HCT116 (cell line): ENCODE results near the gene RAI2. TPM values are rescaled to one million over a fixed set of nuclear protein-coding genes. Genes with fewer than 3 reads are reported as not detected.

Experiments used
- ATAC-seq: fragments of 200-7000 bp; cut with Tn5 transposase; 2 replicates; pipeline ENCODE4 v1.9.1; 2020; ENCODE audit warnings: mild to moderate bottlenecking, moderate library complexity
- BruUV-seq: library from RNA; stranded (reverse); fragments of 400-500 nt; replicated peaks from 2 replicates; lab custom pipeline; 2021; lab: Mats Ljungman, UMichigan
- CTCF ChIA-PET: fragments of 300-600 bp; sonication (Branson Sonifier 250); formaldehyde crosslinking; loops from one replicate; lab custom pipeline; 2021; ENCODE audit warnings: antibody characterized with exemption; lab: Charles Lee
- POLR2A ChIA-PET: fragments of 300-600, 350-600 bp; sonication (Branson Sonifier 250); formaldehyde crosslinking; loops from one replicate; lab custom pipeline; 2021; ENCODE audit warnings: antibody characterized with exemption; lab: Charles Lee
- RAD21 ChIA-PET, 2 experiments: fragments of 300-600 bp; sonication (Branson Sonifier 250); formaldehyde crosslinking; loops; one replicate each; lab custom pipeline; 2023; ENCODE audit warnings: low total read pairs in 2 of 2; ENCODE audit not compliant: uncharacterized antibody in 2 of 2, unreplicated experiment in 2 of 2, low non-redundant PET in 1 of 2; lab: Charles Lee
- DNase-seq: peaks from one replicate; pipeline ENCODE4 v3.0.0-alpha.2; 2010; ENCODE audit warnings: low read depth, low spot score
- H2AFZ ChIP-seq: fragments of 200-600 bp; shearing (Covaris generic), sonication (generic); 2 replicates; pipeline ENCODE4 v1.6.1; 2017; ENCODE audit warnings: low read depth, mixed run types, mixed read lengths, antibody characterized with exemption, low read length; ENCODE audit not compliant: poor library complexity, severe bottlenecking
- H3K27ac ChIP-seq: 2 replicates; pipeline ENCODE4 v1.5.1; 2012; ENCODE audit warnings: low read depth, low read length
- H3K27me3 ChIP-seq: fragments of 200-600 bp; sonication (generic); 2 replicates; pipeline ENCODE4 v1.6.1; 2016; ENCODE audit warnings: mixed run types, low read length, mixed read lengths; ENCODE audit not compliant: insufficient read depth
- H3K36me3 ChIP-seq, 2 experiments: fragments of 200-500 bp in 1 of 2; fragments of 200-600 bp in 1 of 2; sonication (Bioruptor generic) in 1 of 2; sonication (generic) in 1 of 2; 2 replicates each; pipeline versions ENCODE4 v1.5.1 to v1.6.1; 2014 to 2016; ENCODE audit warnings: low read length in 2 of 2, inconsistent platforms in 1 of 2, mixed read lengths in 1 of 2, mixed run types in 1 of 2; ENCODE audit not compliant: insufficient read depth in 2 of 2, control insufficient read depth in 1 of 2
- H3K4me1 ChIP-seq, 2 experiments: fragments of 200-600 bp in 1 of 2; sonication (generic) in 1 of 2; 2 replicates each; pipeline versions ENCODE4 v1.5.1 to v1.6.1; 2012 to 2017; ENCODE audit warnings: low read length in 2 of 2, inconsistent platforms in 1 of 2, mild to moderate bottlenecking in 1 of 2, mixed read lengths in 1 of 2, mixed run types in 1 of 2, moderate library complexity in 1 of 2; ENCODE audit not compliant: insufficient read depth in 2 of 2, control insufficient read depth in 1 of 2
- H3K4me2 ChIP-seq: fragments of 200-600 bp; sonication (generic); 2 replicates; pipeline ENCODE4 v1.6.1; 2017; ENCODE audit warnings: mixed run types, low read length, mixed read lengths
- H3K4me3 ChIP-seq, 2 experiments: fragments of 200-600 bp in 1 of 2; sonication (generic) in 1 of 2; replicated peaks in 1 of 2; 2 replicates each; pipeline ENCODE4 v1.5.1; 2011 to 2016; ENCODE audit warnings: low read length in 2 of 2, control low read depth in 1 of 2, low read depth in 1 of 2, mild to moderate bottlenecking in 1 of 2, mixed read lengths in 1 of 2, mixed run types in 1 of 2
- H3K79me2 ChIP-seq: fragments of 200-600 bp; sonication (generic); 2 replicates; pipeline ENCODE4 v1.6.1; 2017; ENCODE audit warnings: mild to moderate bottlenecking, mixed run types, low read length, moderate library complexity, mixed read lengths; ENCODE audit not compliant: insufficient read depth
- H3K9ac ChIP-seq: fragments of 200-600 bp; sonication (generic); 2 replicates; pipeline ENCODE4 v1.6.1; 2016; ENCODE audit warnings: low read length, mixed read lengths
- H3K9me2 ChIP-seq: fragments of 200-600 bp; sonication (generic), shearing (Covaris generic); 2 replicates; pipeline ENCODE4 v1.6.1; 2017; ENCODE audit warnings: mixed run types, mild to moderate bottlenecking, moderate library complexity; ENCODE audit not compliant: insufficient read depth
- H3K9me3 ChIP-seq, 2 experiments: fragments of 200-500 bp in 1 of 2; fragments of 200-600 bp in 1 of 2; sonication (Bioruptor generic) in 1 of 2; sonication (generic) in 1 of 2; 2 replicates each; pipeline ENCODE4 v1.6.1; 2014 to 2017; ENCODE audit warnings: low read length in 2 of 2, mixed read lengths in 2 of 2, inconsistent platforms in 1 of 2, low read depth in 1 of 2, mild to moderate bottlenecking in 1 of 2, mixed run types in 1 of 2, moderate library complexity in 1 of 2; ENCODE audit not compliant: control insufficient read depth in 1 of 2, insufficient read depth in 1 of 2
- H4K20me1 ChIP-seq: fragments of 200-600 bp; sonication (generic), shearing (Covaris generic); 2 replicates; pipeline ENCODE4 v1.6.1; 2017; ENCODE audit warnings: mixed run types, mild to moderate bottlenecking, moderate library complexity; ENCODE audit not compliant: insufficient read depth
- ELF1 ChIP-seq: IDR thresholded peaks from 2 replicates; pipeline ENCODE4 v1.6.1; 2012; ENCODE audit warnings: low read depth, borderline replicate concordance
- SIN3A ChIP-seq: IDR thresholded peaks from 2 replicates; pipeline ENCODE4 v1.6.1; 2012; ENCODE audit warnings: low read depth
- intact Hi-C: fragments of 100-400 bp; cut with micrococcal nuclease; formaldehyde crosslinking; loops from 2 replicates; pipeline ENCODE4 v1.10.0; 2022
- total RNA-seq: library from RNA; stranded (reverse); gene quantifications from one replicate; pipeline ENCODE4 v1.2.1, GENCODE V29; 2021; ENCODE audit not compliant: unreplicated experiment
- TF ChIP-seq, protein P1 (sequence below): IDR thresholded peaks from 2 replicates; pipeline ENCODE4 v1.6.1; 2012

RAI2 gene
- total RNA-seq, 1 experiment from 2014 or later: not detected

DNA sequence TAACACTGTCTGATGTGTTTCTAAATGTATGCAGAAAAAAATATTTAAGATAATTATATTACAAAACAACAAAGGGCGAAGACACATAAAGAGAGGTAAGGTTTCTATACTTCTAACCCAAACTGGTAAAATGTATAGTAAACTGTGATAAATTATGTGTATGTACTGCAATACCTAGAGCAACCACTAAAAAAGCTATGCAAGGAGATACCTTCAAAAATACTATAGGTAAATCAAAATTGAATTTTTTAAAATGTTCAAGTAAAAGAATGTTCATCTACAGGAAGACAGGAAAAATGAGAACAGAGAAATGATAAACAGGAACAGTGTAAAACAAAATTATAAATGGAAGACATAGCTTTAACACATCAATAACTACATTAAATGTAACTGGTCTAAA, 27.3 kb upstream of the RAI2 start:
- Histone ChIP-seq H4K20me1 (no peaks in the 10 kb centered on the region), H3K9me3 (no peaks in the 10 kb centered on the region), H3K36me3 (no peaks in the 10 kb centered on the region), H2AFZ (no peak overlapping the region), H3K79me2 (no peaks in the 10 kb centered on the region), H3K27ac (no peak overlapping the region), H3K4me2 (no peak overlapping the region), H3K9me2 (no peaks in the 10 kb centered on the region), H3K9ac (no peak overlapping the region), H3K4me3 (no peak overlapping the region), H3K27me3 (peaks cover 6% of the 10 kb centered on the region; the same call in 1 of the 2 replicates), H3K4me1 (no peaks in the 10 kb centered on the region)
- TF ChIP-seq, protein P1, sequence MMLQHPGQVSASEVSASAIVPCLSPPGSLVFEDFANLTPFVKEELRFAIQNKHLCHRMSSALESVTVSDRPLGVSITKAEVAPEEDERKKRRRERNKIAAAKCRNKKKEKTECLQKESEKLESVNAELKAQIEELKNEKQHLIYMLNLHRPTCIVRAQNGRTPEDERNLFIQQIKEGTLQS: no peak
- TF ChIP-seq ELF1: no peak
- ChIA-PET CTCF (no interaction called here), POLR2A (no interaction called here), RAD21 (no interaction called here)
- no TSS peak for BruUV-seq
- ATAC-seq (no peak), DNase-seq (no peak)
- intact Hi-C loops: loop anchor here (5.0 kb wide), 1 partner anchor 69 kb away; no protein-coding TSS in a partner anchor

DNA sequence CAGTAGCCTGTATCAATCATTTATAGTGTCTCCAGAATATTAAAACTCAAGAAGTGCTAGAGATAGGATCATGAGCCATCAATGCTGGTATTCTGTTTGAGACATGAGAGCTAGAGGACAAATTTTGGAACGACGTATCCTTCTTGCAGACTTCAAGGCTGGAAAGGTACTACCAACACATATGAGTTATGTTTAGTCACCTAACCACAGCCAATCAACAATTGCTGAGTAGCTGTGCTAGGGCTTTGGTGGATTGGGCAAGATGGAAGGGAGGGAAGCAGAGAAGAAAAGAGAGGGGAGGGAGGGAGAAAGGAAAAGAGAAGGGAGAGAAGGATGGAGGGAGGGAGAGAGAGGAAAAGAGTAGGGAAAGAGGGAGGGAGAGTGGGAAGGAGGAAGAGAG, 21.6 kb upstream of the RAI2 start:
- ChIA-PET CTCF (no interaction called here), RAD21 (no interaction called here), POLR2A (no interaction called here)
- H4K20me1 ChIP-seq: no peaks in the 10 kb centered on the region
- H3K27ac ChIP-seq: no peak overlapping the region
- ATAC-seq (no peak), DNase-seq (no peak)
- TF ChIP-seq SIN3A: no peak
- no peaks in the 10 kb centered on the region for H3K4me1 ChIP-seq
- no peak overlapping the region for H3K9ac ChIP-seq
- no peaks in the 10 kb centered on the region for H3K36me3 ChIP-seq
- H3K9me2 ChIP-seq: no peaks in the 10 kb centered on the region
- intact Hi-C loops: no loop called here
- H3K9me3 ChIP-seq: no peaks in the 10 kb centered on the region
- H3K27me3 ChIP-seq: peaks cover 3% of the 10 kb centered on the region; the same call in 1 of the 2 replicates
- H3K4me2 ChIP-seq: no peak overlapping the region
- H2AFZ ChIP-seq: no peak overlapping the region
- H3K4me3 ChIP-seq: no peak overlapping the region
- H3K79me2 ChIP-seq: no peaks in the 10 kb centered on the region
- BruUV-seq: no TSS peak
